DND-41 (cell line): ENCODE results near the gene PPME1.

Experiments
- ATAC-seq: fragments of 200-7000 bp; cut with Tn5 transposase; 3 replicates; pipeline ENCODE4 v1.9.1; 2021; ENCODE audit warnings: low read depth; ENCODE audit not compliant: insufficient read depth
- DNase-seq: peaks from one replicate; pipeline ENCODE4 v3.0.0-alpha.2; 2020
- H2AFZ ChIP-seq: 2 replicates; pipeline ENCODE4 v1.6.0; 2012; ENCODE audit warnings: low read depth, low read length
- H3K27ac ChIP-seq: 2 replicates; pipeline ENCODE4 v1.5.1; 2012; ENCODE audit warnings: low read length, inconsistent platforms
- H3K27me3 ChIP-seq: fragments of 200-600 bp; sonication (generic); 2 replicates; pipeline ENCODE4 v1.6.0; 2012; ENCODE audit warnings: low read length, mild to moderate bottlenecking, inconsistent platforms; ENCODE audit not compliant: insufficient read depth, poor library complexity
- H3K36me3 ChIP-seq: 2 replicates; pipeline ENCODE4 v1.5.1; 2012; ENCODE audit warnings: low read length, inconsistent platforms; ENCODE audit not compliant: insufficient read depth
- H3K4me1 ChIP-seq: 2 replicates; pipeline ENCODE4 v1.5.1; 2012; ENCODE audit warnings: mild to moderate bottlenecking, low read length; ENCODE audit not compliant: insufficient read depth
- H3K4me2 ChIP-seq: 2 replicates; pipeline ENCODE4 v1.6.0; 2012; ENCODE audit warnings: mild to moderate bottlenecking, moderate library complexity, low read length, inconsistent platforms; ENCODE audit not compliant: insufficient read depth
- H3K4me3 ChIP-seq, 2 experiments: fragments of 200-600 bp in 1 of 2; shearing (Covaris generic) in 1 of 2; 2 replicates each; pipeline ENCODE4 v1.5.1; 2012 to 2016; ENCODE audit warnings: inconsistent platforms in 2 of 2, low read length in 2 of 2, mild to moderate bottlenecking in 2 of 2, low read depth in 1 of 2, moderate library complexity in 1 of 2
- H3K79me2 ChIP-seq: 2 replicates; pipeline ENCODE4 v1.6.0; 2012; ENCODE audit warnings: low read length, inconsistent platforms; ENCODE audit not compliant: insufficient read depth
- H3K9ac ChIP-seq: 2 replicates; pipeline ENCODE4 v1.6.0; 2012; ENCODE audit warnings: low read depth, mild to moderate bottlenecking, inconsistent platforms, low read length, moderate library complexity
- H3K9me3 ChIP-seq: 2 replicates; pipeline ENCODE4 v1.5.1; 2012; ENCODE audit warnings: low read length, moderate library complexity, mild to moderate bottlenecking, inconsistent platforms; ENCODE audit not compliant: insufficient read depth, severe bottlenecking
- H4K20me1 ChIP-seq: 2 replicates; pipeline ENCODE4 v1.6.0; 2012; ENCODE audit warnings: low read length; ENCODE audit not compliant: insufficient read depth
- CTCF ChIP-seq: IDR thresholded peaks from 2 replicates; pipeline ENCODE4 v1.5.1; 2012; ENCODE audit warnings: borderline replicate concordance, low read length, moderate library complexity, mild to moderate bottlenecking; ENCODE audit not compliant: poor library complexity, severe bottlenecking; ENCODE audit errors: extremely low read depth
- EZH2 ChIP-seq: IDR thresholded peaks from 3 replicates; pipeline ENCODE4 v1.6.1; 2012; ENCODE audit warnings: borderline replicate concordance, low read depth, mild to moderate bottlenecking, moderate library complexity, low read length, inconsistent platforms; ENCODE audit not compliant: severe bottlenecking

Gene PPME1

GRCh38 chr11:74208507-74208906 lies 37.4 kb downstream of the PPME1 start:
- H4K20me1 ChIP-seq, result no peaks in the 10 kb centered on the region
- no peak overlapping the region for H3K4me3 ChIP-seq
- no peak for ATAC-seq
- H2AFZ ChIP-seq, result no peak overlapping the region
- H3K9me3 ChIP-seq, result no peaks in the 10 kb centered on the region
- no peaks in the 10 kb centered on the region for H3K27me3 ChIP-seq
- TF ChIP-seq CTCF (no peak), EZH2 (no peak)
- peaks cover 72% of the 10 kb centered on the region for H3K36me3 ChIP-seq
- H3K27ac ChIP-seq, result no peak overlapping the region
- DNase-seq, result no peak
- H3K4me1 ChIP-seq, result no peaks in the 10 kb centered on the region
- no peak overlapping the region for H3K4me2 ChIP-seq
- no peak overlapping the region for H3K9ac ChIP-seq
- no peaks in the 10 kb centered on the region for H3K79me2 ChIP-seq

- Histone ChIP-seq H3K4me1 (no peaks in the 10 kb centered on the region), H3K4me3 (no peak overlapping the region), H3K79me2 (no peaks in the 10 kb centered on the region), H3K27me3 (no peaks in the 10 kb centered on the region), H3K9me3 (no peaks in the 10 kb centered on the region), H4K20me1 (no peaks in the 10 kb centered on the region), H3K27ac (no peak overlapping the region), H3K36me3 (peaks cover 47% of the 10 kb centered on the region), H3K4me2 (no peak overlapping the region), H2AFZ (no peak overlapping the region), H3K9ac (no peak overlapping the region)
- ATAC-seq, result no peak
- no peak for TF ChIP-seq EZH2
- no peak for TF ChIP-seq CTCF
- no peak for DNase-seq
Observed at GRCh38 chr11:74212533-74212932, 41.4 kb downstream of the PPME1 start.

GRCh38 chr11:74220376-74220775 lies 49.3 kb downstream of the PPME1 start:
- H3K27ac ChIP-seq, result no peak overlapping the region
- no peak for TF ChIP-seq EZH2
- no peak for TF ChIP-seq CTCF

GRCh38 chr11:74221816-74222215 lies 50.7 kb downstream of the PPME1 start:
- H4K20me1 ChIP-seq, result no peaks in the 10 kb centered on the region
- H3K4me2 ChIP-seq, result no peak overlapping the region
- ATAC-seq, result no peak
- H3K79me2 ChIP-seq, result no peaks in the 10 kb centered on the region
- no peaks in the 10 kb centered on the region for H3K27me3 ChIP-seq
- H3K4me1 ChIP-seq, result no peaks in the 10 kb centered on the region
- H3K36me3 ChIP-seq, result peaks cover 11% of the 10 kb centered on the region; the same call in 1 of the 2 replicates
- H3K4me3 ChIP-seq, result no peak overlapping the region
- H3K9me3 ChIP-seq, result no peaks in the 10 kb centered on the region
- TF ChIP-seq CTCF (no peak), EZH2 (no peak)
- H2AFZ ChIP-seq, result no peak overlapping the region
- no peak for DNase-seq
- H3K27ac ChIP-seq, result no peak overlapping the region
- no peak overlapping the region for H3K9ac ChIP-seq

More at GRCh38 chr11:74220376-74220775, 49.3 kb downstream of the PPME1 start:
- Histone ChIP-seq H3K4me2 (no peak overlapping the region), H3K4me3 (no peak overlapping the region), H3K36me3 (peaks cover 6% of the 10 kb centered on the region; the same call in 1 of the 2 replicates), H4K20me1 (no peaks in the 10 kb centered on the region), H3K4me1 (no peaks in the 10 kb centered on the region), H3K9ac (no peak overlapping the region), H3K27me3 (no peaks in the 10 kb centered on the region), H2AFZ (no peak overlapping the region), H3K9me3 (no peaks in the 10 kb centered on the region), H3K79me2 (no peaks in the 10 kb centered on the region)
- DNase-seq (no peak), ATAC-seq (no peak)
